Measurements from ENCODE around the gene IKBKE.

IKBKE gene

DNA sequence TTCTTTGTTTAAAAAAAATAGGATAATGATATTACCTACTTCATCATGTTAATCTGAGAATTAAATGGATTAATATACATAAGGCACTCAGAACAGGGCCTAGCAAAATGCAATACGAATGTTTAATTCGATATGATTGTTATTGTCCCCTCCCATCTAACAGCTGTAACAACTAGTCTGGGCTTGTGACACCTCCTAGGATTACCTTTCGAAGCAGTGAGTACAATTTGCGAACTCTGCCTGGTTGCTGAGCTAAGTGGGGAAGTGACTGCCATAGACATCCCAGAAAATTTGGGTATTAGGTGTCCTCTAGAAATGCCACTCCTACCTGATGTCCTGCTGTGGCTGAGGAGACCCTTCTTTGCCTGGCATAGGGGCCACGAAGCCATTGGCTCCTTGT lies 40.1 kb downstream of the IKBKE start:
- no peak overlapping the region for H3K27ac ChIP-seq
- TF ChIP-seq, protein P1, sequence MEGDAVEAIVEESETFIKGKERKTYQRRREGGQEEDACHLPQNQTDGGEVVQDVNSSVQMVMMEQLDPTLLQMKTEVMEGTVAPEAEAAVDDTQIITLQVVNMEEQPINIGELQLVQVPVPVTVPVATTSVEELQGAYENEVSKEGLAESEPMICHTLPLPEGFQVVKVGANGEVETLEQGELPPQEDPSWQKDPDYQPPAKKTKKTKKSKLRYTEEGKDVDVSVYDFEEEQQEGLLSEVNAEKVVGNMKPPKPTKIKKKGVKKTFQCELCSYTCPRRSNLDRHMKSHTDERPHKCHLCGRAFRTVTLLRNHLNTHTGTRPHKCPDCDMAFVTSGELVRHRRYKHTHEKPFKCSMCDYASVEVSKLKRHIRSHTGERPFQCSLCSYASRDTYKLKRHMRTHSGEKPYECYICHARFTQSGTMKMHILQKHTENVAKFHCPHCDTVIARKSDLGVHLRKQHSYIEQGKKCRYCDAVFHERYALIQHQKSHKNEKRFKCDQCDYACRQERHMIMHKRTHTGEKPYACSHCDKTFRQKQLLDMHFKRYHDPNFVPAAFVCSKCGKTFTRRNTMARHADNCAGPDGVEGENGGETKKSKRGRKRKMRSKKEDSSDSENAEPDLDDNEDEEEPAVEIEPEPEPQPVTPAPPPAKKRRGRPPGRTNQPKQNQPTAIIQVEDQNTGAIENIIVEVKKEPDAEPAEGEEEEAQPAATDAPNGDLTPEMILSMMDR (conservative IDR thresholded peaks at IDR 0.05) = no peak
- no peak for TF ChIP-seq ZFX (IDR thresholded peaks at IDR 0.05)

DNA sequence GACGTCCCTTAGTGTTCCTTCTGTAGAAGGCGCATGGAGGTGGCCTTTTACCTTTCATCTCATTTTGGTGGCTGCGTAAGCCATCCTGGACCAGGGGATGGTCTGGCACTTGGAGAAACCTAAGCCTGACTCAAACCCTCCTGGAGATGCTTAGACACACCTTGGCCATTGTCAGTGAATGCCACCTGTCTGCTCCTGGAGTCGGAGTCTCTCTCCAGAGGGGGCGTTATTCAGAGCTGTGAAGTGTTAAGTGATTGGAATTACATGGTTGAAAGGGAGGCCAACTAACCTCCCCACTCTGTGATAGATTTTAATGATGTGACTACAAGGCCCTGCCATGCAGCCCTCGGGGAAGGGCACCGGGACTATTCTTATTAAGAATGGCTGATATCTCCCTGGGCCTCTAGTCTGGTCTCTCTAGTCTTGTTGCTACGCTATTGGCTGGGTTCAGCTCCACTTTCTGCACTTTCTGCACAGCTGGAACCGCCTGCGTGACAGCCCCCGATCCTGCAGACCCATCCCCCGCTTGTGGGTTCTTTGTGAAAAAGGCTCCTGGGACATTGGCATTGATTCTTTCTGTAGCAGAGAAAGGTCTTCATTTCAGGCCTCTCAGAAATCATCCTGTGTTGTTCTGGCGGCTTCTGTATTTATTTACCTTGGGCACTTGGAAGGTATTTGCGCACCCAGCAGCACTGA lies 41.2 kb downstream of the IKBKE start:
- TF ChIP-seq, protein P1 (conservative IDR thresholded peaks at IDR 0.05) = no peak
- no peak for TF ChIP-seq ZFX (IDR thresholded peaks at IDR 0.05)
- no peak overlapping the region for H3K27ac ChIP-seq

DNA sequence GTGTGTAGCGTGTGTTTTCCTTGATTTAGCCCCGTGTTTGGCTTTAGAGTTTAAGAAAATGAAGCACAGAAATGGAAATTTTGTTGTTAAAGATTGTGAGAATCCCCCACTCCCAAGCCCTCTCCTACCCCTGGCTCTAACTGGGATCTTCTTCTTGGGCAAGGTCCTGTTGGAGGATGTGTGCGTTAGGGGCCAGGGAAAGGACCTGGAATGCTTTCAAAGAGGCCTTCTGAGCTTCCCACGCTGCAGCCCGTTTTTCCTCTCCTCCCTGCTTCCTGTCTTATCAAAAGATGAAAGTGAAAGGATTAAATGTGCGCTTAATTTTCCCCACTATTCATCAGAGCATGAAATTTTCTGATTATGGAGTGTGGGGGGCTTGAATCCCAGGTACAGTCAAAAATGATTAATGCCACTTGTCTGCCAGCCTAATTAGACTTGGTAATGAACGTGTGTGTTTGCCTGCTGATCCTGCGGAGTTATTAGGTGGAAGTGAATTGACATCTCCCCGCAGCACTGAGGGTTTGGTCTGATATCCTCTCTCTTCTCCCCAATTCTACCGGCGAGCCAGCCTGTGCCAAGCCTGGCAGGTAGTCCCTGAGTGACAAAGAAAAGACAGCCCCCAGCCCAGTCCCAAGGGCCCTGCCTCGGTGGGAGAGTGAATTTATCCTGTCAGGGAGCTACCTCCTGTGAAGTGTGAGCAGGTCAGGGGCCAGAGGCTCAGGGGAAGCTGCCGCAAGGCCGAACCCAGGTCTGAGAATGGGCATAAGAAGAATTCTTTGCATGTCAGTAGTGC lies 42.0 kb downstream of the IKBKE start:
- no peak for TF ChIP-seq ZFX (IDR thresholded peaks at IDR 0.05)
- TF ChIP-seq, protein P1 (conservative IDR thresholded peaks at IDR 0.05) = no peak
- H3K27ac ChIP-seq = no peak overlapping the region

DNA sequence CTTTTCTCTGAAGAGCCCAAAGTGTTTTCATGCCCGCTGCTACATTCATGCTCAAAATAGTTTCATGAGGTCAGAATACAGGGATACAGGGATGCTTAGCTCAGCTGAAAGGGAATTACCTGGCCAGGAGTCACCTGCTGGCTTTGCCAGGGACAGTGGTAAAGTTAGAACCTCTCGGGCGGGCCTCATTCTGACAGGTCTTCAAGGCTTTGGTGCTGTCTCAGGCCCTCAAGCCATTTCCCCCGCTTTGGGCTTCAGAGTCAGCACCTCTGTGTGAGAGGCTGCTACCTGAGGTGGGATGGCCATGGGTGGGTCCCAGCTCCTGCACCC lies 42.5 kb downstream of the IKBKE start:
- TF ChIP-seq, protein P1 (conservative IDR thresholded peaks at IDR 0.05) = no peak
- no peak overlapping the region for H3K27ac ChIP-seq

DNA sequence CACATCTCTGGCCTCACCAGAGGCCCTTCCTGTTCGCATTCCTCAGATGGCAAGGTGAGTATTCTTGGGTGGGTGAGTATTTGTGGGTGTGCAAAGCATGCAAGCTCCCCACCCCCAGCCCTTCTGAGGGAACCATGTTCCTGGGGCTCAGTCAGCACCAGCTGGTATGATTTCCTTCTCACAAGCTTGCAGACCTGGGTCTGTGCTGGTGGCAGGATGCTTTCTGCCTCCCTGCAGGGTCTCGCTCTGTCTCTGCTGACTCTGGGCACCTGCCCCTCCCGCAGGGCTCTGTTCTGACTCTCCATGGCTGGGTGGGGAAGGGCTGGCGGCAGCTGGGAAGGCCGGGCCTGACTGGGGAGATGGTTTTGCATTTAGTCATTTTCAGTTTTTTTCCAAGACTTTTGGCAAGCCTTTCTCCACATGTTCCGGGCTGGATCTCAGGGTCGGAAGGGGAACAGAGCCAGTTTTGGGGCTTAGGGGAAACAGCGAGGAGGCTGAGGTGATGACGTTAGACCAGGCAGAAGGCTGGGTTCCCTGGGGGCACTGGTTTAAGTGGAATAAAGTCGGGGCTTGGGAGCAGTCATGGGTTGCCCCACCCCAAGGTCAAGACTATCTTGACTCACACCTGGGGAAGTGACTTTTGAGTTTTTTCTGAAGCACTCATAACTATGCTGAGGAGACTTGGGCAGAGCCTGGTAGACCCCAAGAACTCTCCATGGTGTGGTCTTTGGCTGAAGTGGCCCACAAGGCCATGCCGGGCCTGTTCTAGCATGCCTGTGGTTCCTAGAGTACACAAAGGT lies 43.2 kb downstream of the IKBKE start:
- H3K27ac ChIP-seq = no peak overlapping the region
- TF ChIP-seq, protein P1 (conservative IDR thresholded peaks at IDR 0.05) = no peak
- no peak for TF ChIP-seq ZFX (IDR thresholded peaks at IDR 0.05)

DNA sequence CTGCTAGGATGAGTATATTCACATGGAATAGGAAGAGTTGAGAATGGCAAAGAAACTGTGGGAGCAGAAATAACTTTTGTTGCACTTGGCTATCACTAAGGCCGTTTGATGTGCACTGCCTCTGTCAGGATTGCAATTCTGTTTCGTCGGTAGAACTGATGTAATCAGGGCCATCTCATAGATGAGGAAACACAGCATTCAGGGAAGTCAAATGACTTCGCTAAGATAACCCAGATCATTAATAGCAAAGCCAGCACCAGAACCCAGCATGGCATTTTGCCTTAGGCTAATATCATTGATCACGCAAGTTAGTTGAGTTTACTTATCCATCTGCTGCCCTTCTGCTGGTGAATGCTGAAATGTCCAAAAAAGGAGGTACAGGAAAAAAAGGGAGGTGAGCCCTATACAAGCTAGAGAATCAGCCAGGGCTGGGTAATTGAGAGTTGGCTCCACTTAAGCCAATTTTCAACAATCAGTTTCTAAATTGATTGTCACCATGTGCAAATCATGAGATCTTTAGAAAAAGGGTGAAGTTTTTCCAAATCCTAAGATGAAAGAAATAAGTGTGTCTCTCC lies 44.6 kb downstream of the IKBKE start:
- H3K27ac ChIP-seq = no peak overlapping the region
- no peak for TF ChIP-seq ZFX (IDR thresholded peaks at IDR 0.05)
- TF ChIP-seq, protein P1 (conservative IDR thresholded peaks at IDR 0.05) = no peak

DNA sequence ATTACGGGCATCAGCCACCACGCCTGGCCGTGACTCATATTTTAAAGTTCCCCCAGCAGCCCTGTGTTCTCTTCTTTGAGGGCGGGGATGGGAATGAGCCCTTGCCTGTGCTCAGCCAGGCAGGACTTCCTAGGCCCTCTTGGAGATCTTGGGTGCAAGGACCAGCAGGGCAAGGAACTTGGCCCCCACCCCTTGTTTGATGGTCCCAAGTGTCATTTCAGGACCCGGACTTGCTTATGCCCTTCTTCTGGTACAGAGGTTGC lies 46.4 kb downstream of the IKBKE start:
- H3K27ac ChIP-seq = no peak overlapping the region
- no peak for TF ChIP-seq ZFX (IDR thresholded peaks at IDR 0.05)
- TF ChIP-seq, protein P1 (conservative IDR thresholded peaks at IDR 0.05) = no peak
